ENCODE results near the gene KHSRP. TPM values are rescaled to one million over a fixed set of nuclear protein-coding genes. Genes with fewer than 3 reads are reported as not detected.

Gene KHSRP
- total and polyA plus RNA-seq, 10 of the 15 experiments (the other 5 are each of a cell fraction or from before 2014, with no cell fraction given) = 4.8 to 440 (median 82.0) TPM

DNA sequence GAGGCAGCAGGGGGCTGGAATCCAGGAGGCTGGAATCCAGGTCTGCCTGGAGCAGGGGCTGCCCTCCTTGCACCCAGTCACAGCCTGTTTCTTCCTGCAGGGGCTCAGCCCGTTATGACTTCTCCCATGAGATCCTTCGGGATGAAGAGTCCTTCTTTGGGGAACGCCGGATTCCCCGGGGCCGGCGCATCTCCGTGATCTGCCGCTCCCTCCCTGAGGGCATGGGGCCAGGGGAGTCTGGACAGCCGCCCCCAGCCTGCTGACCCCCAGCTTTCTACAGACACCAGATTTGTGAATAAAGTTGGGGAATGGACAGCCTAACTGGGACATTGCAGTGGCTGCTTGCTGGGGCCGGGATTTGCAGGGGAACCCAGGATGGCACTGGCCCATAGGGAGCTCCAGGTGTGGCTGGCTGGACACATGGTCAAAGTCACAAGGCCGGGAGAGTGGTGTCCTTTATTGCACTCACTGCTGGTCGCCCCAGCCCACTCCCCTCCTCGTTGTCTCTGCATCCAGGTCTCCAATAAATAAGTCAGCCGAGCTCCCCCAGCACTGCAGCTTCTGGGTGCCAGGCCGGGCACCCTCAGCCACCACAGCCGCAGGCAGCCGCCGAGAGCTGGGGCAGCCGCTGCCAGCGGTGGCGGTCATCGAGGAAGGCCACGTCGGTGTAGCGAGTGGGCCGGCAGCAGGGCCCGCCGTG lies 49.8 kb downstream of the KHSRP start:
- no peak overlapping the region for H2AFZ ChIP-seq (ENCODE audit: control insufficient read depth, low read depth, low read length)
- no peak overlapping the region for H3K4me2 ChIP-seq (ENCODE audit: control insufficient read depth, insufficient read depth)
- CTCF ChIA-PET = no interaction called here

GRCh38 chr19:6374161-6374709 lies 50.4 kb downstream of the KHSRP start:
- no peak overlapping the region for H3K27ac ChIP-seq (ENCODE audit: control insufficient read depth, insufficient read depth)
- WGBS (ENCODE audit: insufficient coverage, insufficient replicate concordance, low lambda C conversion rate, missing lambda C conversion rate) = 98% methylated on average over 28 of the region's 29 CpGs
- H3K79me2 ChIP-seq (ENCODE audit: control insufficient read depth, insufficient read depth, low read length) = no peaks in the 10 kb centered on the region; the same call in 1 of the 2 replicates
- SMC1A ChIA-PET (ENCODE audit: uncharacterized antibody, unreplicated experiment) = no interaction called here
- H3K9me3 ChIP-seq (replicated peaks; ENCODE audit: control insufficient read depth, insufficient read depth, low read length) = no peaks in the 10 kb centered on the region
- POLR2A ChIA-PET = interaction anchor here (0.7 kb wide), 1 partner anchor 50 kb away, joined by 3 read pairs; the partner anchor contains the start of gene KHSRP
- no peak for ATAC-seq
- H3K4me2 ChIP-seq (ENCODE audit: control insufficient read depth, insufficient read depth) = peak overlapping the region; percentile 75; the same call in 1 of the 2 replicates
- H3K36me3 ChIP-seq (ENCODE audit: control insufficient read depth in 2 of 2, insufficient read depth in 2 of 2, low read length in 1 of 2) = no peaks in the 10 kb centered on the region; a peak in 3 of 4 replicates
- TF ChIP-seq CHD4 (IDR thresholded peaks at IDR 0.05) (no peak), MYC (IDR thresholded peaks at IDR 0.05; ENCODE audit: insufficient read depth, insufficient read length, insufficient replicate concordance, low read length, severe bottlenecking) (no peak), LARP7 (IDR thresholded peaks at IDR 0.05) (0 out of 2 replicates have a peak, but pooled peaks have one; percentile 11)
- RAD21 ChIA-PET (ENCODE audit: unreplicated experiment) = interaction anchor here (0.7 to 1.2 kb wide), 2 partner anchors 13 to 50 kb away, joined by 3 read pairs; partner anchors contain the start of gene CLPP
- DNase-seq (ENCODE audit: low read depth, low spot score) = no peak
- no peaks in the 10 kb centered on the region for H3K27me3 ChIP-seq (replicated peaks in 1 of 2; ENCODE audit: control insufficient read depth in 2 of 2, insufficient read depth in 2 of 2, low read length in 1 of 2)
- CTCF ChIA-PET = interaction anchor here (1.0 kb wide), 1 partner anchor 156 kb away, joined by 3 read pairs; no protein-coding TSS in a partner anchor
- no TSS peak for BruUV-seq (replicated peaks)
- no peak for FAIRE-seq
- H3K4me3 ChIP-seq = no peak overlapping the region
- intact Hi-C loops (cut with micrococcal nuclease; ENCODE audit: unreplicated experiment) (no loop called here), in situ Hi-C loops (cut with MboI) (no loop called here)
- H3K4me1 ChIP-seq (ENCODE audit: control insufficient read depth, insufficient read depth, low read length) = peaks cover 2% of the 10 kb centered on the region; the same call in 1 of the 2 replicates
- H2AFZ ChIP-seq (ENCODE audit: control insufficient read depth, low read depth, low read length) = no peak overlapping the region
- no peak overlapping the region for H3K9ac ChIP-seq (ENCODE audit: control insufficient read depth, insufficient read depth, low read length)
- no peaks in the 10 kb centered on the region for H4K20me1 ChIP-seq (ENCODE audit: control insufficient read depth, insufficient read depth)

More for the DNA sequence above, 49.8 kb downstream of the KHSRP start:
- RAD21 ChIA-PET (ENCODE audit: unreplicated experiment) = no interaction called here
- Histone ChIP-seq H3K9ac (ENCODE audit: control insufficient read depth, insufficient read depth, low read length) (no peak overlapping the region), H3K9me3 (replicated peaks; ENCODE audit: control insufficient read depth, insufficient read depth, low read length) (no peaks in the 10 kb centered on the region; the same call in 2 of the 3 replicates), H3K4me1 (ENCODE audit: control insufficient read depth, insufficient read depth, low read length) (peaks cover 2% of the 10 kb centered on the region; the same call in 1 of the 2 replicates), H4K20me1 (ENCODE audit: control insufficient read depth, insufficient read depth) (no peaks in the 10 kb centered on the region), H3K36me3 (ENCODE audit: control insufficient read depth in 2 of 2, insufficient read depth in 2 of 2, low read length in 1 of 2) (peaks cover 1 to 3% of the 10 kb centered on the region in 2 experiments; a peak in 3 of 4 replicates), H3K4me3 (no peak overlapping the region), H3K79me2 (ENCODE audit: control insufficient read depth, insufficient read depth, low read length) (no peaks in the 10 kb centered on the region; the same call in 1 of the 2 replicates), H3K27ac (ENCODE audit: control insufficient read depth, insufficient read depth) (no peak overlapping the region), H3K27me3 (replicated peaks in 1 of 2; ENCODE audit: control insufficient read depth in 2 of 2, insufficient read depth in 2 of 2, low read length in 1 of 2) (no peaks in the 10 kb centered on the region)
- WGBS (ENCODE audit: insufficient coverage, insufficient replicate concordance, low lambda C conversion rate, missing lambda C conversion rate) = 94% methylated on average over 29 of the region's 29 CpGs
- SMC1A ChIA-PET (ENCODE audit: uncharacterized antibody, unreplicated experiment) = no interaction called here
- POLR2A ChIA-PET = no interaction called here
- intact Hi-C loops (cut with micrococcal nuclease; ENCODE audit: unreplicated experiment) = no loop called here
- TF ChIP-seq FOXK2 (IDR thresholded peaks at IDR 0.05) (no peak), SRF (IDR thresholded peaks at IDR 0.05; ENCODE audit: low read depth in 2 of 2, low read length in 2 of 2) (0 out of 4 replicates have a peak, but pooled peaks of 1 of the 2 experiments have one; percentile 15)
- no peak for ATAC-seq
- BruUV-seq (replicated peaks) = TSS peak; percentile 64
- in situ Hi-C loops (cut with MboI) = no loop called here
- no peak for FAIRE-seq
- DNase-seq (ENCODE audit: low read depth, low spot score) = no peak

All from GM12878 (cell line).